ENCODE data around the gene SDK1.

DNA sequence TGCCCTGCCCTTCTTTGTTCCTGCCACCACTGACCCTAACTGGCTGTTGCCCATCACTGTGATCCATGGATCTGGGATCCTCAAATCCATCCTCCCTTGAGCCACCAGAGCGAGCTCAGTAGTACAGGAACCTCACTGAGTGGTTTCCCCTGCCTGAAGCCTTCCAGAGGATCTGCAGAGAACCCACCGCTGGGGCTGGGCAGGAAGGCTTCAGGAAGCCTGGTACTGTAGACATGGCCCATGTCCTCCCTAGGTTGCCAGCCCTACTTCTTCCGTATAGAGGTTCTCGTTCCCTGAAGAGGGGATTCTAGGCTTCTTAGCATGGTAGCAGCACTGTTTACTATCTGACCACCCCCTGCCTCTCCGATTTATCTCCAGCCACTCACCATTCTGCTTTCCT lies 693.7 kb downstream of the SDK1 start:
- TF ChIP-seq MYC (IDR thresholded peaks at IDR 0.05; ENCODE audit: borderline replicate concordance, low read length) (no peak), CTCF (IDR thresholded peaks at IDR 0.05) (no peak), CEBPB (IDR thresholded peaks at IDR 0.05) (no peak), JUN (IDR thresholded peaks at IDR 0.05) (no peak), HOXB5 (CRISPR knock-in tag; IDR thresholded peaks at IDR 0.05) (no peak), EP300 (IDR thresholded peaks at IDR 0.05) (no peak), RAD21 (conservative IDR thresholded peaks at IDR 0.05 in 1 of 2, IDR thresholded peaks at IDR 0.05 in 1 of 2) (no peak), ESRRA (IDR thresholded peaks at IDR 0.05; ENCODE audit: borderline replicate concordance, low read length) (no peak), NFE2L2 (conservative IDR thresholded peaks at IDR 0.05; ENCODE audit: low read length) (no peak), ZFP36 (IDR thresholded peaks at IDR 0.05; ENCODE audit: borderline replicate concordance, partially characterized antibody) (no peak), BHLHE40 (IDR thresholded peaks at IDR 0.05; ENCODE audit: low read depth, low read length) (no peak), KDM1A (IDR thresholded peaks at IDR 0.05; ENCODE audit: low read depth) (no peak), SMC3 (IDR thresholded peaks at IDR 0.05) (no peak)
- TF ChIP-seq, protein P1, sequence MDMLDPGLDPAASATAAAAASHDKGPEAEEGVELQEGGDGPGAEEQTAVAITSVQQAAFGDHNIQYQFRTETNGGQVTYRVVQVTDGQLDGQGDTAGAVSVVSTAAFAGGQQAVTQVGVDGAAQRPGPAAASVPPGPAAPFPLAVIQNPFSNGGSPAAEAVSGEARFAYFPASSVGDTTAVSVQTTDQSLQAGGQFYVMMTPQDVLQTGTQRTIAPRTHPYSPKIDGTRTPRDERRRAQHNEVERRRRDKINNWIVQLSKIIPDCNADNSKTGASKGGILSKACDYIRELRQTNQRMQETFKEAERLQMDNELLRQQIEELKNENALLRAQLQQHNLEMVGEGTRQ (IDR thresholded peaks at IDR 0.05) = no peak

All from A549 (cell line).